Uterus (tissue), 2 donors: ENCODE measurements around the gene SMIM20.

Source experiments
- CTCF ChIP-seq, 4 experiments: fragments of 200-600 bp in 2 of 4; fragments of 450-650 bp in 2 of 4; sonication (generic) in 2 of 4; IDR thresholded peaks; one replicate each; pipeline ENCODE4 v1.5.1; 2016 to 2019; ENCODE audit warnings: antibody characterized with exemption in 4 of 4, mild to moderate bottlenecking in 2 of 4, moderate library complexity in 1 of 4
- POLR2A ChIP-seq, 2 donors: fragments of 450-650 bp; IDR thresholded peaks; one replicate each; pipeline ENCODE4 v1.6.1; 2016; ENCODE audit warnings: antibody characterized with exemption in 2 of 2, mild to moderate bottlenecking in 1 of 2, moderate library complexity in 1 of 2

GRCh38 chr4:25867781-25868294 is 46.2 kb upstream of the SMIM20 start:
- TF ChIP-seq CTCF (IDR thresholded peaks at IDR 0.05), result no peak
- TF ChIP-seq POLR2A (IDR thresholded peaks at IDR 0.05), result no peak
